Neural cell (in vitro differentiated cells): ENCODE measurements around the gene PMM2.

Experiments used
- CTCF ChIP-seq: fragments of 450-650 bp; IDR thresholded peaks from 2 replicates; pipeline ENCODE4 v1.5.1; 2014; ENCODE audit warnings: antibody characterized with exemption, mild to moderate bottlenecking, moderate library complexity; ENCODE audit not compliant: poor library complexity, severe bottlenecking
- EP300 ChIP-seq: fragments of 450-650 bp; conservative IDR thresholded peaks from 2 replicates; pipeline ENCODE4 v1.6.1; 2014; ENCODE audit warnings: antibody characterized with exemption, mild to moderate bottlenecking, moderate library complexity; ENCODE audit not compliant: poor library complexity, severe bottlenecking
- EZH2 ChIP-seq: fragments of 200-600, 300-800 bp; shearing (Covaris generic), sonication (generic); IDR thresholded peaks from 2 replicates; pipeline ENCODE4 v1.6.1; 2014; ENCODE audit warnings: antibody characterized with exemption, low read length, borderline replicate concordance, mild to moderate bottlenecking; ENCODE audit not compliant: insufficient read depth, poor library complexity, severe bottlenecking
- MXI1 ChIP-seq: fragments of 450-650 bp; conservative IDR thresholded peaks from 2 replicates; pipeline ENCODE4 v1.6.1; 2014; ENCODE audit warnings: antibody characterized with exemption, mild to moderate bottlenecking; ENCODE audit not compliant: poor library complexity, severe bottlenecking
- POLR2AphosphoS5 ChIP-seq: IDR thresholded peaks from 2 replicates; pipeline ENCODE4 v1.6.1; 2012
- RAD21 ChIP-seq: fragments of 450-650 bp; conservative IDR thresholded peaks from 2 replicates; pipeline ENCODE4 v1.6.1; 2014; ENCODE audit warnings: antibody characterized with exemption, mild to moderate bottlenecking, moderate library complexity
- REST ChIP-seq: IDR thresholded peaks from 2 replicates; pipeline ENCODE4 v1.6.1; 2012; ENCODE audit warnings: borderline replicate concordance
- SMC3 ChIP-seq: fragments of 450-650 bp; conservative IDR thresholded peaks from 2 replicates; pipeline ENCODE4 v1.6.1; 2014; ENCODE audit warnings: antibody characterized with exemption, mild to moderate bottlenecking, moderate library complexity; ENCODE audit not compliant: poor library complexity
- TAF1 ChIP-seq: IDR thresholded peaks from 2 replicates; pipeline ENCODE4 v1.6.1; 2012; ENCODE audit warnings: low read depth

GRCh38 chr16:8861563-8862308 is 64.1 kb downstream of the PMM2 start:
- TF ChIP-seq CTCF (no peak), EP300 (no peak), EZH2 (no peak), POLR2AphosphoS5 (no peak), REST (no peak), SMC3 (no peak), RAD21 (no peak), TAF1 (no peak), MXI1 (no peak)
